Midbrain (tissue), 1 donor: Measurements from ENCODE around the gene HMCN2.
"Not testable (repeated sequence)": the region's sequence is repeated elsewhere in the genome, so short reads cannot be mapped to it uniquely, and the experiment has no call there.

Experiments used
- DNase-seq: peaks from one replicate; lab custom pipeline; 2025; lab: John Stamatoyannopoulos, UW

Gene HMCN2

GRCh38 chr9:130263601-130264413 lies 1.8 kb upstream of the HMCN2 start:
- DNase-seq = no peak

DNA sequence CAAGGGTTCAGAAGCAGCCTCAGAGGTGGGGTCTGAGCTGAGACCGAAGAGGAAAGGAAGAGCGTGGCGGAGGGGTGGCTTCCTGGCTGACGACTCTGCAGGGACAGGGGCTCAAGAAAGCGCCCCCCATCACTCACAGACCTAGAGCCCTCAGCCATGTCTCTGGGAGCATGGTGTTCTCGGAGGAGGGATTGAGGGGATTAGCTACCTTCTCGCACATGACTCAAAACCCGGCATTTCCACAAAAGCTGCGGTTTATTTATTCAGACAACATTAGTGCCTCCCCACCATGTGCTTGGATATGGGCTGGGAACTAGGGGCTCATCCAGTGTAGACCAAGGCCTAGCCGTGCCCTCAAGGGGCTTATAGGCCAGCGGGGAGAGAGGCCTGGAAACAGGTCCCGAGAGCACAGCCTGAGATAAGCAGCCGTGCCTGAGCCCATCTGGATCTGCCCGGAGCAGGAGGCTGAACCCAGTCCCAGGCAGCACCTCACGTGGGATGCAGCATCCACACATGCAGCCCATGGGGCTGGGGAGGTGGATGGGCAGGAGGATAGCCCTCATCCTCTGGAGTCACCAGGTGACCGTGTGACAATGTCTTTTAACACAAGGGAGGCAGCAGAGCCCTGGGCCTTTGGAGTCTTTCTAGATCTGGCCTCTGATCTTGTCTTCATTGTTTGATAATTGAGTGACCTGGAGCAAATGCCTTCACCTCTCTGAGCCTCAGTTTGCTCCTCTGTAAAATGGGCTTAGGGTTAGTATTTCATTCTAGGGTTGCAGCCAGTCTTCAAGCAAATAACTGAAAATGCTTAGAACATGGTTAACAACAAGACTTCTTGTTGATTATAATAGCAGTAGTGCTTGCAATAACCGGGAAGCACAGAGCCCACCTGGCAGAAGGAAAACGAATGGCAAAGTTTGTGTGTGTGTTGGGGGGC lies 878 bp upstream of the HMCN2 start:
- DNase-seq = no peak

GRCh38 chr9:130266236-130267098 lies 907 bp downstream of the HMCN2 start:
- DNase-seq = no peak

GRCh38 chr9:130267930-130268329 lies 2.4 kb downstream of the HMCN2 start:
- DNase-seq = no peak

DNA sequence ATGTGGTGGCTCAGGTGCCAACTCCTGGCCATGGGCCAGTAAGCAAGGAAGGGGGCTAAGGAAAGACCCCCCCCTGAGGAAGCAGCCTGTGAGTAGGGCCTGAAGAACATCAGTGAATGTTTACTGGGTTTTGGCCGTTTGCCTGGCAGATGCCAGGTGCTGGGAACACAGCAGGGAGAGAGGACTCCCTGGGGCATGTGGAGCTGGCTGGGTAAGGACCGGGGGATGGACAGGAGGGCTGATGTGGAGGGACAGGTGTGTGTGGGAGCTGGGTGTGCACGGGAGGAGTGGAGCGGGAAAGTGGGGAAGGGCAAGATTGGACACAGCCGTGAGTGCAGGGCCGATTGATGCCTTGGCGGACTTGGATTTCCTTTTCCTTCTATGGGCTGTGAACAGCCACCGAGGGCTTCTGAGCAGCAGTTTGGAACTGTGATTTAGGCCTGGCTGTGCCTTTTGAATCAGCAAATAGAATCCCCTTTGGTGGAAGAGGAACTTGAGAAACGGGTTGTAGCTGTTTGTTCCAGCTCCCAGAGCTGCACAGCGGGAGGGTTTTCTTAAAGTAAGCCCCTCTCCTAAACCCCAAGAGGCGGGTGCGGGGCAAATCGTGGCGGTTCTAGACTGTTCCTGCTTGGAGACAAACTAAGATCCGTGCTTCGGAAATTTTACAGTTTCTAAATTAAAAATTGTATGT lies 3.1 kb downstream of the HMCN2 start:
- peak; percentile 8 for DNase-seq

- no peak for DNase-seq
Measured at GRCh38 chr9:130271473-130271872, 5.9 kb downstream of the HMCN2 start.

- DNase-seq = no peak
Measured at GRCh38 chr9:130275156-130275555, 9.6 kb downstream of the HMCN2 start.

- no peak for DNase-seq
Measured at GRCh38 chr9:130276121-130276520, 10.6 kb downstream of the HMCN2 start.

DNA sequence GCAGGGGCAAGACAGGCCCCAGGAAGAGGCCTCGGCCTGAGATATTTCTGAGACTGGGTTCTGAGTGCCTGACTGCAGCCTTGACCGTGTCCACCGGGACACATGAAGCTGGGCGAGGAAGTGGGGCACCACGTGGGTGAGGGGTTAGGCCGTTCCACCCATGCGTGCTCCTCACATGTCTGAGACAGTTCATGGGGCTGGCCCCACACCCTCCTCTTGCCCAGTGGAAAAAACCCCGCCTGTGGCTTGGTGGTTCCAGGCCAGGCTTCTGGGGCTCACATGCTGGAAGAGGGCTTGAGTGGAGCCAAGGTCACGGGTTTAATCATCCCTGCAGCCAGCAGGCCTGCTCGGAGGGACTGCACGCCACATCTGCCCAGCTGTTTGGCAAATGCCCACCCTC lies 11.4 kb downstream of the HMCN2 start:
- DNase-seq = no peak

DNA sequence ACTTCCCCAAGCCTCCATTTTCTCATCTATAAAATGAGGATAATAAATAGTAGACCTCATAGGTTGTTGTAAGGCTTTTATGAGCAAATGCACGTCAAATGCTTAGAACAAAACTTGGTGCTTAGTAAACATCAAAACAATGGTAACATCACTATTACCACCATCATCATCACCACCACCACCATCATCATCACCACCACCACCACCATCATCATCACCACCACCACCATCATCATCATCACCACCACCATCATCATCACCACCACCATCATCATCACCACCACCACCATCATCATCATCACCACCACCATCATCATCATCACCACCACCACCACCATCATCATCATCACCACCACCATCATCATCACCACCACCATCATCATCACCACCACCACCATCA lies 12.0 kb downstream of the HMCN2 start:
- DNase-seq = not testable (repeated sequence)

DNA sequence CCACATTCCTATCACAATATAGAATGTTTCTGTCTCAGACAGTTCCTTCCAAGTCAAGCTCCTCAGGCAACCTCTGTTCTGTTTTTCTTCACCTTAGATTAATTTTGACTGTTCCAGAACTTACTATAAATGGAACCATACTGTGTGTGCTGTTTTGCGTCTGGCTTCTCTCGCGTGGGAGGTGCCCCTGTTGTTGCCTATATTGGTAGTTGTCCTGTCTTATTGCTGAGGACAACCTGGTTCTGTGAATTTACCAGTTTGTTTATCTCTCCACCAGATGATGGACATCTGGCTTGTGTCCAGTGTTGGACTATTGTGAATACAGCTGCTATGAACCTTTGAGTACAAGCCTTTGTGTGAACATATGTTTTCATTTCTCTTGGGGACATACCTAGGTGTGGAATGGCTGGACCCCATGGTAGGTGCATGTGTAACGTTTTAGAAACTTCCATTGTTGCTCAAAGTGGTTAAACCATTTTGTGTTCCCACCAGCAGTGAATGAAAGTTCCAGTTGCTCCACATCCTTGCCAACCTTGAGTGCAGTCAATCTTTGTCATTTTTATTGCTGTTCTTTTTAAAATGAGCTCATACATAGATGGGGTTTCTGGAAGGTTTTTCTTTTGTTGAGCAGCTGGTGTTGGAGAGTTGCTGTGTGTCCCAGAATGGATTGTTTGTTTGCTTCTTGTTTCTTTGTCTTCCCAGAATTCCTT lies 18.1 kb downstream of the HMCN2 start:
- DNase-seq = no peak

- DNase-seq = no peak
Measured at GRCh38 chr9:130284249-130284625, 18.7 kb downstream of the HMCN2 start.

- no peak for DNase-seq
Measured at GRCh38 chr9:130284690-130285089, 19.1 kb downstream of the HMCN2 start.

GRCh38 chr9:130285271-130285670 lies 19.7 kb downstream of the HMCN2 start:
- no peak for DNase-seq

DNA sequence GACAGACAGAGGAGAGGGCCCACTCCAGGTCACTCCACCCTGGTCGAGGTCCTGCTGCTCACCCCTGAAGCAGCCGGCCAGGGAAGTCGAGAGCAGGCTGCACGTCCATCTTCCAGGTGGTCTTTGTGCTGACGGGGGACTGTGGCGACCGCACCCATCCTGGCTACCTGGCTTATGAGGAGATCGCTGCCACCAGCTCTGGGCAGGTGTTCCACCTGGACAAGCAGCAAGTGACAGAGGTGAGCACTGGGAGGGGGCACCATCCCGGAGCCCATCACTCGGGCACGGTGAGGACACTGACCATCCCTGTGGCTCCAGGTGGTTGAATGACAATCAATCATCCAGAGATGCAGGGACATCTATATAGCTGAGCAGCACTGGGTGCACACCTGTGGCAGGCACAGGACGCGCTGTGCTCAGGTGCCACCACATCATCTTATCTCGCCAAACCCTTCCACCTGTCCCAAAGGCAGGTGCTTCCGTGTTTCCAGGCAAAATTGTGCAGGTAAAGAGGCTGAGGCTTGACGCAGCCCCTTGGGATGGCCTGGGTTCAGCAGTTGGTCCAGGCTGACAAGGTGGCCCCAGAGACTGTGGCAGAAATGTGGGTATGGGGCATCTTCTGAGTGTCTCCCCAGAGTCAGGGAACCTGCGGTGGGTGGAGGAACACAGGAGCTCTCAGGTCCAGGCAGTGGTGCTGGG lies 20.7 kb downstream of the HMCN2 start:
- DNase-seq = no peak

GRCh38 chr9:130286781-130287428 lies 21.3 kb downstream of the HMCN2 start:
- DNase-seq = no peak

GRCh38 chr9:130287736-130288135 lies 22.2 kb downstream of the HMCN2 start:
- no peak for DNase-seq

GRCh38 chr9:130288393-130288792 lies 22.8 kb downstream of the HMCN2 start:
- DNase-seq = no peak

GRCh38 chr9:130288926-130289690 lies 23.5 kb downstream of the HMCN2 start:
- no peak for DNase-seq
